ENCODE data around the gene TP53I13. TPM values are rescaled to one million over a fixed set of nuclear protein-coding genes. Genes with fewer than 3 reads are reported as not detected.
A peak's percentile ranks its signal among the peaks of the same experiment; 100 is the strongest.

Gene TP53I13
- total RNA-seq, 6 experiments from 2014 or later, result 16.8 to 52.4 (median 38.4) TPM

GRCh38 chr17:29582254-29582765 lies 13.8 kb downstream of the TP53I13 start:
- no peak for DNase-seq
- H3K4me1 ChIP-seq, result no peaks in the 10 kb centered on the region
- no peak for TF ChIP-seq CTCF (IDR thresholded peaks at IDR 0.05)
- no peak for TF ChIP-seq POLR2A (IDR thresholded peaks at IDR 0.05)
- H3K4me3 ChIP-seq, result no peak overlapping the region
- intact Hi-C loops (cut with DNase I), result no loop called here
- H3K9me3 ChIP-seq, result no peaks in the 10 kb centered on the region
- ATAC-seq, result no peak
- no peaks in the 10 kb centered on the region for H3K27me3 ChIP-seq
- WGBS (ENCODE audit: insufficient coverage, low coverage, low lambda C conversion rate, missing lambda C conversion rate), result 71% methylated on average over 3 of the region's 10 CpGs
- no peak overlapping the region for H3K27ac ChIP-seq
- H3K36me3 ChIP-seq, result peaks cover 0 to 5% (median 0%) of the 10 kb centered on the region in 4 donors

GRCh38 chr17:29582772-29583171 lies 14.3 kb downstream of the TP53I13 start:
- Histone ChIP-seq H3K4me3 (no peak overlapping the region), H3K27me3 (no peaks in the 10 kb centered on the region), H3K4me1 (no peaks in the 10 kb centered on the region), H3K36me3 (peaks cover 0 to 5% (median 0%) of the 10 kb centered on the region in 4 donors), H3K9me3 (no peaks in the 10 kb centered on the region), H3K27ac (no peak overlapping the region)
- TF ChIP-seq POLR2A (IDR thresholded peaks at IDR 0.05), result no peak
- TF ChIP-seq CTCF (IDR thresholded peaks at IDR 0.05), result no peak
- no peak for ATAC-seq
- 80% methylated on average over 7 of the region's 13 CpGs for WGBS (ENCODE audit: insufficient coverage, low coverage, low lambda C conversion rate, missing lambda C conversion rate)
- peak in 1 of 3 donors; percentile 39 for DNase-seq
- intact Hi-C loops (cut with DNase I), result no loop called here

- Histone ChIP-seq H3K27ac (no peak overlapping the region), H3K4me3 (no peak overlapping the region), H3K4me1 (peaks cover 0 to 8% (median 3%) of the 10 kb centered on the region in 4 donors), H3K36me3 (peaks cover 0 to 5% (median 0%) of the 10 kb centered on the region in 4 donors), H3K27me3 (no peaks in the 10 kb centered on the region), H3K9me3 (no peaks in the 10 kb centered on the region)
- WGBS (ENCODE audit: insufficient coverage, low coverage, low lambda C conversion rate, missing lambda C conversion rate), result 67% methylated on average over 1 of the region's 16 CpGs
- ATAC-seq (no peak), DNase-seq (peak in 1 of 3 donors; percentile 45)
- intact Hi-C loops (cut with DNase I), result no loop called here
- no peak for TF ChIP-seq CTCF (IDR thresholded peaks at IDR 0.05)
- TF ChIP-seq POLR2A (IDR thresholded peaks at IDR 0.05), result no peak
These were observed 15.1 kb downstream of the TP53I13 start for GRCh38 chr17:29583324-29584248.

GRCh38 chr17:29584452-29585079 lies 16.1 kb downstream of the TP53I13 start:
- no peak overlapping the region for H3K27ac ChIP-seq
- no peak for TF ChIP-seq CTCF (IDR thresholded peaks at IDR 0.05)
- TF ChIP-seq POLR2A (IDR thresholded peaks at IDR 0.05), result no peak
- peaks cover 0 to 1% (median 0%) of the 10 kb centered on the region in 4 donors for H3K36me3 ChIP-seq
- peak in 1 of 3 donors; percentile 40 for DNase-seq
- peaks cover 0 to 8% (median 3%) of the 10 kb centered on the region in 4 donors for H3K4me1 ChIP-seq
- no peaks in the 10 kb centered on the region for H3K27me3 ChIP-seq
- ATAC-seq, result no peak
- H3K4me3 ChIP-seq, result no peak overlapping the region
- intact Hi-C loops (cut with DNase I), result no loop called here
- H3K9me3 ChIP-seq, result no peaks in the 10 kb centered on the region
- WGBS (ENCODE audit: insufficient coverage, low coverage, low lambda C conversion rate, missing lambda C conversion rate), result 53% methylated on average over 4 of the region's 12 CpGs

Data from right lobe of liver (tissue), 6 donors.